HCT116 (cell line): ENCODE measurements around the gene SLC4A5. TPM values are rescaled to one million over a fixed set of nuclear protein-coding genes. Genes with fewer than 3 reads are reported as not detected.

Experiments
- ATAC-seq: fragments of 200-7000 bp; cut with Tn5 transposase; 2 replicates; pipeline ENCODE4 v1.9.1; 2020; ENCODE audit warnings: mild to moderate bottlenecking, moderate library complexity
- BruUV-seq: library from RNA; stranded (reverse); fragments of 400-500 nt; replicated peaks from 2 replicates; lab custom pipeline; 2021; lab: Mats Ljungman, UMichigan
- CTCF ChIA-PET: fragments of 300-600 bp; sonication (Branson Sonifier 250); formaldehyde crosslinking; loops from one replicate; lab custom pipeline; 2021; ENCODE audit warnings: antibody characterized with exemption; lab: Charles Lee
- POLR2A ChIA-PET: fragments of 300-600, 350-600 bp; sonication (Branson Sonifier 250); formaldehyde crosslinking; loops from one replicate; lab custom pipeline; 2021; ENCODE audit warnings: antibody characterized with exemption; lab: Charles Lee
- RAD21 ChIA-PET, 2 experiments: fragments of 300-600 bp; sonication (Branson Sonifier 250); formaldehyde crosslinking; loops; one replicate each; lab custom pipeline; 2023; ENCODE audit warnings: low total read pairs in 2 of 2; ENCODE audit not compliant: uncharacterized antibody in 2 of 2, unreplicated experiment in 2 of 2, low non-redundant PET in 1 of 2; lab: Charles Lee
- DNase-seq: peaks from one replicate; pipeline ENCODE4 v3.0.0-alpha.2; 2010; ENCODE audit warnings: low read depth, low spot score
- H2AFZ ChIP-seq: fragments of 200-600 bp; shearing (Covaris generic), sonication (generic); 2 replicates; pipeline ENCODE4 v1.6.1; 2017; ENCODE audit warnings: low read depth, mixed run types, mixed read lengths, antibody characterized with exemption, low read length; ENCODE audit not compliant: poor library complexity, severe bottlenecking
- H3K27ac ChIP-seq: 2 replicates; pipeline ENCODE4 v1.5.1; 2012; ENCODE audit warnings: low read depth, low read length
- H3K27me3 ChIP-seq: fragments of 200-600 bp; sonication (generic); 2 replicates; pipeline ENCODE4 v1.6.1; 2016; ENCODE audit warnings: mixed run types, low read length, mixed read lengths; ENCODE audit not compliant: insufficient read depth
- H3K36me3 ChIP-seq, 2 experiments: fragments of 200-500 bp in 1 of 2; fragments of 200-600 bp in 1 of 2; sonication (Bioruptor generic) in 1 of 2; sonication (generic) in 1 of 2; 2 replicates each; pipeline versions ENCODE4 v1.5.1 to v1.6.1; 2014 to 2016; ENCODE audit warnings: low read length in 2 of 2, inconsistent platforms in 1 of 2, mixed read lengths in 1 of 2, mixed run types in 1 of 2; ENCODE audit not compliant: insufficient read depth in 2 of 2, control insufficient read depth in 1 of 2
- H3K4me1 ChIP-seq, 2 experiments: fragments of 200-600 bp in 1 of 2; sonication (generic) in 1 of 2; 2 replicates each; pipeline versions ENCODE4 v1.5.1 to v1.6.1; 2012 to 2017; ENCODE audit warnings: low read length in 2 of 2, inconsistent platforms in 1 of 2, mild to moderate bottlenecking in 1 of 2, mixed read lengths in 1 of 2, mixed run types in 1 of 2, moderate library complexity in 1 of 2; ENCODE audit not compliant: insufficient read depth in 2 of 2, control insufficient read depth in 1 of 2
- H3K4me2 ChIP-seq: fragments of 200-600 bp; sonication (generic); 2 replicates; pipeline ENCODE4 v1.6.1; 2017; ENCODE audit warnings: mixed run types, low read length, mixed read lengths
- H3K4me3 ChIP-seq, 2 experiments: fragments of 200-600 bp in 1 of 2; sonication (generic) in 1 of 2; replicated peaks in 1 of 2; 2 replicates each; pipeline ENCODE4 v1.5.1; 2011 to 2016; ENCODE audit warnings: low read length in 2 of 2, control low read depth in 1 of 2, low read depth in 1 of 2, mild to moderate bottlenecking in 1 of 2, mixed read lengths in 1 of 2, mixed run types in 1 of 2
- H3K79me2 ChIP-seq: fragments of 200-600 bp; sonication (generic); 2 replicates; pipeline ENCODE4 v1.6.1; 2017; ENCODE audit warnings: mild to moderate bottlenecking, mixed run types, low read length, moderate library complexity, mixed read lengths; ENCODE audit not compliant: insufficient read depth
- H3K9ac ChIP-seq: fragments of 200-600 bp; sonication (generic); 2 replicates; pipeline ENCODE4 v1.6.1; 2016; ENCODE audit warnings: low read length, mixed read lengths
- H3K9me2 ChIP-seq: fragments of 200-600 bp; sonication (generic), shearing (Covaris generic); 2 replicates; pipeline ENCODE4 v1.6.1; 2017; ENCODE audit warnings: mixed run types, mild to moderate bottlenecking, moderate library complexity; ENCODE audit not compliant: insufficient read depth
- H3K9me3 ChIP-seq, 2 experiments: fragments of 200-500 bp in 1 of 2; fragments of 200-600 bp in 1 of 2; sonication (Bioruptor generic) in 1 of 2; sonication (generic) in 1 of 2; 2 replicates each; pipeline ENCODE4 v1.6.1; 2014 to 2017; ENCODE audit warnings: low read length in 2 of 2, mixed read lengths in 2 of 2, inconsistent platforms in 1 of 2, low read depth in 1 of 2, mild to moderate bottlenecking in 1 of 2, mixed run types in 1 of 2, moderate library complexity in 1 of 2; ENCODE audit not compliant: control insufficient read depth in 1 of 2, insufficient read depth in 1 of 2
- H4K20me1 ChIP-seq: fragments of 200-600 bp; sonication (generic), shearing (Covaris generic); 2 replicates; pipeline ENCODE4 v1.6.1; 2017; ENCODE audit warnings: mixed run types, mild to moderate bottlenecking, moderate library complexity; ENCODE audit not compliant: insufficient read depth
- ATF3 ChIP-seq: IDR thresholded peaks from 2 replicates; pipeline ENCODE4 v1.6.1; 2012
- CBX3 ChIP-seq: IDR thresholded peaks from 2 replicates; pipeline ENCODE4 v1.6.1; 2012; ENCODE audit warnings: low read depth
- CTCF ChIP-seq, 3 experiments: fragments of 200-600 bp in 1 of 3; sonication (generic) in 1 of 3; IDR thresholded peaks in 2 of 3; conservative IDR thresholded peaks in 1 of 3; 2 replicates each; pipeline ENCODE4 v1.5.1; 2012 to 2017; ENCODE audit warnings: low read depth in 2 of 3, low read length in 2 of 3, antibody characterized with exemption in 1 of 3, borderline replicate concordance in 1 of 3, control low read depth in 1 of 3, mild to moderate bottlenecking in 1 of 3, mixed read lengths in 1 of 3, mixed run types in 1 of 3, moderate library complexity in 1 of 3; ENCODE audit not compliant: insufficient read depth in 1 of 3
- ELF1 ChIP-seq: IDR thresholded peaks from 2 replicates; pipeline ENCODE4 v1.6.1; 2012; ENCODE audit warnings: low read depth, borderline replicate concordance
- EZH2 ChIP-seq: fragments of 200-600 bp; sonication (generic); IDR thresholded peaks from 2 replicates; pipeline ENCODE4 v1.6.1; 2017; ENCODE audit warnings: antibody characterized with exemption, mixed run types
- EZH2phosphoT487 ChIP-seq: fragments of 200-600 bp; IDR thresholded peaks from 2 replicates; pipeline ENCODE4 v1.6.1; 2018; ENCODE audit warnings: antibody characterized with exemption, borderline replicate concordance
- JUND ChIP-seq: IDR thresholded peaks from 2 replicates; pipeline ENCODE4 v1.6.1; 2012
- MAX ChIP-seq: IDR thresholded peaks from 2 replicates; pipeline ENCODE4 v1.6.1; 2012
- POLR2A ChIP-seq: IDR thresholded peaks from 2 replicates; pipeline ENCODE4 v1.7.0; 2011; ENCODE audit warnings: borderline replicate concordance; ENCODE audit not compliant: insufficient read depth, insufficient read length; ENCODE audit errors: extremely low read depth
- SIN3A ChIP-seq: IDR thresholded peaks from 2 replicates; pipeline ENCODE4 v1.6.1; 2012; ENCODE audit warnings: low read depth
- SP1 ChIP-seq: IDR thresholded peaks from 2 replicates; pipeline ENCODE4 v1.6.1; 2012; ENCODE audit warnings: low read depth
- ZBTB33 ChIP-seq: IDR thresholded peaks from 2 replicates; pipeline ENCODE4 v1.6.1; 2011; ENCODE audit warnings: mild to moderate bottlenecking, low read length, moderate library complexity; ENCODE audit not compliant: insufficient replicate concordance; ENCODE audit errors: extremely low read depth
- intact Hi-C: fragments of 100-400 bp; cut with micrococcal nuclease; formaldehyde crosslinking; loops from 2 replicates; pipeline ENCODE4 v1.10.0; 2022
- total RNA-seq: library from RNA; stranded (reverse); gene quantifications from one replicate; pipeline ENCODE4 v1.2.1, GENCODE V29; 2021; ENCODE audit not compliant: unreplicated experiment

The SLC4A5 gene
- total RNA-seq, 1 experiment from 2014 or later = 0.91 TPM

GRCh38 chr2:74291218-74291544, 52.0 kb downstream of the SLC4A5 start:
- TF ChIP-seq MAX (no peak), ZBTB33 (no peak), POLR2A (no peak), EZH2 (no peak), SIN3A (no peak), EZH2phosphoT487 (no peak), CBX3 (no peak), JUND (no peak), SP1 (no peak), ELF1 (no peak), CTCF (IDR thresholded peaks at IDR 0.05 in 2 of 3, conservative IDR thresholded peaks at IDR 0.05 in 1 of 3; ENCODE audit: borderline replicate concordance in 1 of 3, insufficient read depth in 1 of 3, low read depth in 2 of 3, low read length in 2 of 3) (no peak), ATF3 (no peak)
- no peak overlapping the region for H3K9ac ChIP-seq
- DNase-seq = no peak
- intact Hi-C loops = no loop called here
- no peak for ATAC-seq
- no peaks in the 10 kb centered on the region for H3K4me1 ChIP-seq
- POLR2A ChIA-PET = no interaction called here
- RAD21 ChIA-PET = no interaction called here
- H3K27ac ChIP-seq = no peak overlapping the region
- CTCF ChIA-PET = no interaction called here
- no peaks in the 10 kb centered on the region for H3K9me2 ChIP-seq
- H3K27me3 ChIP-seq = no peaks in the 10 kb centered on the region
- no peak overlapping the region for H3K4me2 ChIP-seq
- no peaks in the 10 kb centered on the region for H4K20me1 ChIP-seq
- H3K79me2 ChIP-seq = no peaks in the 10 kb centered on the region
- no peak overlapping the region for H2AFZ ChIP-seq
- no peaks in the 10 kb centered on the region for H3K36me3 ChIP-seq
- H3K4me3 ChIP-seq = no peak overlapping the region
- no peaks in the 10 kb centered on the region for H3K9me3 ChIP-seq
- no TSS peak for BruUV-seq
